A673 (cell line): ENCODE results near the gene CHST4.

Source experiments
- EZH2 ChIP-seq: fragments of 200-600 bp; sonication (generic); IDR thresholded peaks from 2 replicates; pipeline ENCODE4 v1.6.1; 2017; ENCODE audit warnings: borderline replicate concordance, low read depth, mild to moderate bottlenecking, mixed read lengths, antibody characterized with exemption, low read length; ENCODE audit not compliant: poor library complexity, severe bottlenecking
- TF ChIP-seq, protein P1 (sequence below): fragments of 300-800, 200-600 bp; sonication (generic); conservative IDR thresholded peaks from 2 replicates; pipeline ENCODE4 v1.5.1; 2017; ENCODE audit warnings: low read depth, mild to moderate bottlenecking, antibody characterized with exemption, low read length, moderate library complexity, mixed read lengths

DNA sequence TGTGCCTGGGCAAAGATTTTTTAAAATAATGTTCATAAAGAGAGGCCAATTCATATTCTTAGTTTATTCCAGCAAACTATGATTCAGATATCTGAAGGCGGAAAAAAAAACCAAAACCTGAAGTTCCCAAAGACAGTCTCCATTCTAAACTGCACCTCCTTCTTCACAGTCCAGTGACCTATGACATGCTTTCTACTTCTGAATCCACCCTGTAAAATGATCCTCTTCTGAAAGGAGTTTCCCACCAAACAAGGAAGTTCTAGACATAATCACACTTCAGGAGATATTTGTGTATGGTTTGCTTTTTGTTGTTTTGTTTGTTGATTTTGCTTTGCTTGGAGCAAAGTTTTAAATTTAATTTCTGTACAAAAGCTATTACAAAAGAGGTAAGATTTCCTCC lies 12.9 kb upstream of the CHST4 start:
- TF ChIP-seq, protein P1, sequence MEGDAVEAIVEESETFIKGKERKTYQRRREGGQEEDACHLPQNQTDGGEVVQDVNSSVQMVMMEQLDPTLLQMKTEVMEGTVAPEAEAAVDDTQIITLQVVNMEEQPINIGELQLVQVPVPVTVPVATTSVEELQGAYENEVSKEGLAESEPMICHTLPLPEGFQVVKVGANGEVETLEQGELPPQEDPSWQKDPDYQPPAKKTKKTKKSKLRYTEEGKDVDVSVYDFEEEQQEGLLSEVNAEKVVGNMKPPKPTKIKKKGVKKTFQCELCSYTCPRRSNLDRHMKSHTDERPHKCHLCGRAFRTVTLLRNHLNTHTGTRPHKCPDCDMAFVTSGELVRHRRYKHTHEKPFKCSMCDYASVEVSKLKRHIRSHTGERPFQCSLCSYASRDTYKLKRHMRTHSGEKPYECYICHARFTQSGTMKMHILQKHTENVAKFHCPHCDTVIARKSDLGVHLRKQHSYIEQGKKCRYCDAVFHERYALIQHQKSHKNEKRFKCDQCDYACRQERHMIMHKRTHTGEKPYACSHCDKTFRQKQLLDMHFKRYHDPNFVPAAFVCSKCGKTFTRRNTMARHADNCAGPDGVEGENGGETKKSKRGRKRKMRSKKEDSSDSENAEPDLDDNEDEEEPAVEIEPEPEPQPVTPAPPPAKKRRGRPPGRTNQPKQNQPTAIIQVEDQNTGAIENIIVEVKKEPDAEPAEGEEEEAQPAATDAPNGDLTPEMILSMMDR, result no peak
- no peak for TF ChIP-seq EZH2
